Activated CD4-positive, alpha-beta memory T cell treated with anti-CD3 and anti-CD28 coated beads, Interleukin-2, amount 10 ng/mL, durations not matched to agents 7 days and 5 days (primary cell): ENCODE data around the gene XXYLT1. TPM values are rescaled to one million over a fixed set of nuclear protein-coding genes. Genes with fewer than 3 reads are reported as not detected.

Experiments used
- CTCF ChIA-PET: fragments of 350-600 bp; sonication (Branson Sonifier 250); formaldehyde crosslinking; loops from one replicate; lab custom pipeline; 2021; ENCODE audit warnings: antibody characterized with exemption, inconsistent platforms; lab: Charles Lee
- POLR2A ChIA-PET: fragments of 350-600 bp; sonication (Branson Sonifier 250); formaldehyde crosslinking; loops from one replicate; lab custom pipeline; 2021; ENCODE audit warnings: antibody characterized with exemption; lab: Charles Lee
- DNase-seq: peaks from one replicate; pipeline ENCODE4 v3.0.0-alpha.2; 2020
- H3K27ac Mint-ChIP-seq: one replicate; pipeline ENCODE4 v1.8.0; 2021; ENCODE audit warnings: mild to moderate bottlenecking, mixed read lengths
- H3K27me3 Mint-ChIP-seq: one replicate; pipeline ENCODE4 v1.8.0; 2021; ENCODE audit warnings: mixed read lengths
- H3K36me3 Mint-ChIP-seq: one replicate; pipeline ENCODE4 v1.8.0; 2021; ENCODE audit warnings: low read depth, mixed read lengths
- H3K4me1 Mint-ChIP-seq: one replicate; pipeline ENCODE4 v1.8.0; 2021; ENCODE audit warnings: mixed read lengths
- H3K4me3 Mint-ChIP-seq: one replicate; pipeline ENCODE4 v1.8.0; 2021; ENCODE audit warnings: mild to moderate bottlenecking, mixed read lengths
- H3K9me3 Mint-ChIP-seq: one replicate; pipeline ENCODE4 v1.8.0; 2021; ENCODE audit warnings: mixed read lengths
- total RNA-seq, 2 experiments: library from RNA; stranded (reverse); gene quantifications; one replicate each; pipeline ENCODE4 v1.2.3, GENCODE V29; 2021

The XXYLT1 gene
- total RNA-seq, 2 experiments from 2014 or later = 5.0 to 5.6 TPM

GRCh38 chr3:195086885-195087284 lies 184.1 kb downstream of the XXYLT1 start:
- Mint-ChIP-seq H3K36me3 (no peaks in the 10 kb centered on the region), H3K27ac (no peak overlapping the region), H3K27me3 (peaks cover 1% of the 10 kb centered on the region), H3K9me3 (no peaks in the 10 kb centered on the region), H3K4me3 (no peak overlapping the region), H3K4me1 (peaks cover 4% of the 10 kb centered on the region)
- ChIA-PET CTCF (no interaction called here), POLR2A (no interaction called here)
- DNase-seq = no peak

GRCh38 chr3:195086341-195086740 lies 184.6 kb downstream of the XXYLT1 start:
- no peak for DNase-seq
- H3K4me1 Mint-ChIP-seq = peaks cover 4% of the 10 kb centered on the region
- no peaks in the 10 kb centered on the region for H3K36me3 Mint-ChIP-seq
- POLR2A ChIA-PET = no interaction called here
- CTCF ChIA-PET = no interaction called here
- H3K27me3 Mint-ChIP-seq = peaks cover 1% of the 10 kb centered on the region
- H3K4me3 Mint-ChIP-seq = no peak overlapping the region
- H3K27ac Mint-ChIP-seq = no peak overlapping the region
- no peaks in the 10 kb centered on the region for H3K9me3 Mint-ChIP-seq

GRCh38 chr3:195085356-195086130 lies 185.4 kb downstream of the XXYLT1 start:
- Mint-ChIP-seq H3K4me1 (peaks cover 4% of the 10 kb centered on the region), H3K27ac (no peak overlapping the region), H3K27me3 (no peaks in the 10 kb centered on the region), H3K4me3 (no peak overlapping the region), H3K9me3 (no peaks in the 10 kb centered on the region), H3K36me3 (no peaks in the 10 kb centered on the region)
- no peak for DNase-seq
- ChIA-PET POLR2A (no interaction called here), CTCF (no interaction called here)

- POLR2A ChIA-PET = no interaction called here
- H3K36me3 Mint-ChIP-seq = no peaks in the 10 kb centered on the region
- H3K27me3 Mint-ChIP-seq = no peaks in the 10 kb centered on the region
- CTCF ChIA-PET = no interaction called here
- H3K4me1 Mint-ChIP-seq = peaks cover 4% of the 10 kb centered on the region
- H3K27ac Mint-ChIP-seq = no peak overlapping the region
- no peak overlapping the region for H3K4me3 Mint-ChIP-seq
- H3K9me3 Mint-ChIP-seq = no peaks in the 10 kb centered on the region
- no peak for DNase-seq
Measured at GRCh38 chr3:195084746-195085145, 186.2 kb downstream of the XXYLT1 start.

GRCh38 chr3:195083659-195084058 lies 187.3 kb downstream of the XXYLT1 start:
- Mint-ChIP-seq H3K27ac (no peak overlapping the region), H3K4me1 (peaks cover 4% of the 10 kb centered on the region), H3K4me3 (no peak overlapping the region), H3K27me3 (no peaks in the 10 kb centered on the region), H3K36me3 (no peaks in the 10 kb centered on the region), H3K9me3 (no peaks in the 10 kb centered on the region)
- ChIA-PET CTCF (no interaction called here), POLR2A (no interaction called here)
- no peak for DNase-seq

- ChIA-PET POLR2A (no interaction called here), CTCF (no interaction called here)
- H3K4me3 Mint-ChIP-seq = no peak overlapping the region
- H3K36me3 Mint-ChIP-seq = no peaks in the 10 kb centered on the region
- H3K27me3 Mint-ChIP-seq = no peaks in the 10 kb centered on the region
- no peak overlapping the region for H3K27ac Mint-ChIP-seq
- H3K4me1 Mint-ChIP-seq = peaks cover 4% of the 10 kb centered on the region
- H3K9me3 Mint-ChIP-seq = no peaks in the 10 kb centered on the region
- DNase-seq = no peak
Measured at GRCh38 chr3:195082811-195083210, 188.1 kb downstream of the XXYLT1 start.

- Mint-ChIP-seq H3K27me3 (no peaks in the 10 kb centered on the region), H3K27ac (no peak overlapping the region), H3K9me3 (no peaks in the 10 kb centered on the region), H3K36me3 (no peaks in the 10 kb centered on the region), H3K4me1 (no peaks in the 10 kb centered on the region), H3K4me3 (no peak overlapping the region)
- ChIA-PET POLR2A (no interaction called here), CTCF (no interaction called here)
- no peak for DNase-seq
Measured at GRCh38 chr3:195081242-195081963, 189.6 kb downstream of the XXYLT1 start.

GRCh38 chr3:195080571-195081151 lies 190.3 kb downstream of the XXYLT1 start:
- CTCF ChIA-PET = no interaction called here
- Mint-ChIP-seq H3K36me3 (no peaks in the 10 kb centered on the region), H3K27me3 (no peaks in the 10 kb centered on the region), H3K27ac (no peak overlapping the region), H3K4me3 (no peak overlapping the region), H3K9me3 (no peaks in the 10 kb centered on the region), H3K4me1 (no peaks in the 10 kb centered on the region)
- POLR2A ChIA-PET = no interaction called here
- DNase-seq = no peak

- DNase-seq = no peak
- H3K9me3 Mint-ChIP-seq = no peaks in the 10 kb centered on the region
- no peaks in the 10 kb centered on the region for H3K4me1 Mint-ChIP-seq
- H3K27me3 Mint-ChIP-seq = no peaks in the 10 kb centered on the region
- no peaks in the 10 kb centered on the region for H3K36me3 Mint-ChIP-seq
- H3K27ac Mint-ChIP-seq = no peak overlapping the region
- ChIA-PET POLR2A (no interaction called here), CTCF (no interaction called here)
- no peak overlapping the region for H3K4me3 Mint-ChIP-seq
Measured at GRCh38 chr3:195080125-195080524, 190.8 kb downstream of the XXYLT1 start.

- Mint-ChIP-seq H3K4me1 (no peaks in the 10 kb centered on the region), H3K36me3 (no peaks in the 10 kb centered on the region), H3K9me3 (no peaks in the 10 kb centered on the region), H3K27me3 (no peaks in the 10 kb centered on the region), H3K27ac (no peak overlapping the region), H3K4me3 (no peak overlapping the region)
- ChIA-PET POLR2A (no interaction called here), CTCF (no interaction called here)
- DNase-seq = no peak
Measured at GRCh38 chr3:195079636-195080035, 191.3 kb downstream of the XXYLT1 start.

GRCh38 chr3:195078891-195079440 lies 192.0 kb downstream of the XXYLT1 start:
- H3K27me3 Mint-ChIP-seq = no peaks in the 10 kb centered on the region
- no peaks in the 10 kb centered on the region for H3K4me1 Mint-ChIP-seq
- ChIA-PET POLR2A (no interaction called here), CTCF (no interaction called here)
- no peak overlapping the region for H3K4me3 Mint-ChIP-seq
- no peaks in the 10 kb centered on the region for H3K36me3 Mint-ChIP-seq
- DNase-seq = no peak
- H3K9me3 Mint-ChIP-seq = no peaks in the 10 kb centered on the region
- H3K27ac Mint-ChIP-seq = no peak overlapping the region

GRCh38 chr3:195077611-195078540 lies 193.1 kb downstream of the XXYLT1 start:
- Mint-ChIP-seq H3K27me3 (no peaks in the 10 kb centered on the region), H3K4me1 (no peaks in the 10 kb centered on the region), H3K4me3 (no peak overlapping the region), H3K36me3 (no peaks in the 10 kb centered on the region), H3K9me3 (no peaks in the 10 kb centered on the region), H3K27ac (no peak overlapping the region)
- CTCF ChIA-PET = no interaction called here
- POLR2A ChIA-PET = no interaction called here
- no peak for DNase-seq
